HG03175 (cell line): ENCODE measurements around the gene ZNF451.

Source experiments
- ATAC-seq: cut with Tn5 transposase; IDR thresholded peaks from one replicate; pipeline ENCODE4 v1.9.1; 2021; ENCODE audit warnings: mild to moderate bottlenecking, moderate library complexity; ENCODE audit not compliant: unreplicated experiment

ZNF451 gene

DNA sequence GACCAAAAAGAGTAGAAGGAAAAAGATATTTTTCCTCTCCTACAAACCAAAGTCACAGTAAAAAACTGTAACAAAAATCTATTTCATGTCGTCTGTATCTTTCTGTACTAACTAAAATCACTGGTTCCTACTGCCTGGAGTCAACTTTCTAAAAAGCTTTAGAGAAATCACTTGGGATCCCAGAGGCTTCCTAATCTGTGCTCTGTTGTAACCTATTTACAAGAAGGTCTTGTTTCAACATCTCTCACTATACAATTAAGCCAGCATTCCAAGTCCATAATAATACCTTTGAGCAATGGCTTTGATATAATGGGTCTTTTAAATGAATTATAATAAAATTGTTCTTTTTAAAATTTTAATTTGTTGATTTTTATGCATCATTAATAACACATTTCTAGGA is 111.7 kb downstream of the ZNF451 start:
- ATAC-seq, result no peak

DNA sequence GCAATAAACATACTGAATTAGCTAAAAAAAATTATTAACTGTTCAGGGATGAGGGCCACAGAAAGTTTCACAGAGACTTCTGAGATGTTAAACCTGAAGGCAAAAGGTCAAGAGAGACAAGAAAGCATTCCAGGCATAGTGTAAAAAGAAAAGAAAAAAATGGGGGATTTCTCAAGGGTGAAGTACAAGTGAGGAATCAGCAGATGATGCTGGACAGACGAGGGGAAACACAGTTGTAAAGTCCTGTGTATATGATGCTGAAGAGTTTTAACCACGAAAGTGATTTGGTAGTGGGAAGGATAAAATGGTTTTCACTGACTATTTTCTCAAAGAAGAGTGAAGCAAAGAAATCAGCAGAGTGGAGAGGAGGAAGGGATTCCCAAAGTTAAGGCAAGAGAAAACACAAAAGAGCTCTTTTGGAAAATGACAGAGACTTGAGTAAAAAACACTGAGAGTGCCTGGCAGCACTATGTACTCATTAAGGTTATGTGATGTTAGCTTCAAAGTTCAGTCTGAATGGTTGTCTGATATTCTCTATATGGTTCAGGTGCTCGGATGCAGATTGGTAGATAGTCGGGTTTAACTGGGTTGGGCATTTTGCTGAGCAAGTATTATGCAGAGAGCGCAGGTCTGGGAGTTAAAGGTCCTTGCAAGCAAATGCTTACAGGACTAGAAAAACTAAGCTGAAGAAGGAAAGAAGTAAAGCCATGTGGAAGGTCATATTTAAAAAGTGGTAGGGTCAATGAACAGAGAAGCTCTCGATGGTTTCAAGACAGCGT is 115.8 kb downstream of the ZNF451 start:
- ATAC-seq, result no peak

DNA sequence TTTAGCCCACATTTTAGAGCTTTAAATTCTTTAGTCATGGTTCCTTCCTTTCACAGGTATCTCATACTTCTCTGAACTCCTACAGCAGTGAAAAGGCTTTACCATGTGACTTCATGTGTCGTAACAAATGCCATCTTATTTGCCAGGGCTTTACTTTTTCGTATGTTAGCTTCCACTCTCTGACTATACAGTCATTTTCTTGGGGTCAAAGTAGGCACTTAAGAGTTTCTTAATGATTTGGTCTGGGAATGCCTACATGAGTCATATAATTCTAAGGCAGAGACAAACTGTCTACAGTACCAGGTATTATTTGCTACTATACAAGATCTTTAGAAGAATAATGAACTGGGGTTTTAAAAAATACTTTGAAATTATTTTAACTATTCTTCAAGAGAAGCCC is 117.2 kb downstream of the ZNF451 start:
- no peak for ATAC-seq

DNA sequence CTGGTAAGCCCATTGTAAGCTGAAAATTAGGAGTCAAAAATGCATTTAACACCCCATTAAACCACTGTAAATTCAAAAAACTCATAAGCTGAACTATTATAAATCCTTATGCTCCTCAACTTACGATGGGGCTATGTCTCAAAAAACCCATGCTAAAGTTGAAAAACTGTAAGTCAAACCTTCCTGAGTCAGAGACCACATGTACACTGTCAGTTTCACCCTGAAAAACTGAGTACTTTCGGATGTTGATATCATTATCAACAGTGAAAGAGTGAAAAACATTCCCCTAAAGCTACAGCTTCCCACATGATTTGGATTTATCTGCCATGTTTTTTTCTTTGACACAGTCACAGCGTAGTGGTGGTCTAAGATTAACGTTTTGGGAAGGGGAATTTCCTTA is 117.9 kb downstream of the ZNF451 start:
- no peak for ATAC-seq

DNA sequence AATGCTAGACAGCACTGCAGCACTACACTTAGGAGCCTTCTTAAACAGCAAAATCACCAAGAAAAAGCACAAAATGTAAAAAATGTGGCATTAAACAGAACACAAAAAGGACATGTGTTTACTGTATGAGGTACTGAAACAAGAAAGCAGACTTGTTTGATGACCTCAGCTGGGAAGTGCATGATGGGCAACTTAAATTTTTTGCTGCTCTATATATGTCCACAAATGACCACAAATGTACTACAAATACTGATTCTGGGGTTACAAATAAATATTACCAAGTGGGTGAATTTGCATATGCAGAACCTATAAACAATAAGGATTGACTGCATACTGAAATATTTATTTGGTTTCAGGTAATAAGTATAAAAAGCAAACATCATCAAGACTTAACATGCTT is 119.0 kb downstream of the ZNF451 start:
- no peak for ATAC-seq

DNA sequence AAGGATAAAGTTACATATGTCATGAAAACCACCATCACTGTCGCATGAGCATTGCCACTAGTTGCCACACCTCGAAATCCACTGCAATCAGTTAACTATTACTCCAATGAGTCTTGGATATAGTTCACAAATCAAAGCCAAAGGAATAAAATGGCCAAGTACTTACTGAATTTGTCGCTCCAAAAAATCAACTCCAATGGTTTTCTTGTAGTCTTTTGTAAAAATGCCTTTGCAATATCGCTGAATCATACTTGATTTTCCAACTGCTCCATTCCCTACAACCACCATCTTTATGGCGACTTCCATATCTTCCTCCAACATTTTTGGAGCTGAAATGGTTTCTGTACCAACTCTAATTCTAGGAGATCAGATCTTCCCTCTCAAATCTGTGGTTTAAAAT is 120.1 kb downstream of the ZNF451 start:
- no peak for ATAC-seq

DNA sequence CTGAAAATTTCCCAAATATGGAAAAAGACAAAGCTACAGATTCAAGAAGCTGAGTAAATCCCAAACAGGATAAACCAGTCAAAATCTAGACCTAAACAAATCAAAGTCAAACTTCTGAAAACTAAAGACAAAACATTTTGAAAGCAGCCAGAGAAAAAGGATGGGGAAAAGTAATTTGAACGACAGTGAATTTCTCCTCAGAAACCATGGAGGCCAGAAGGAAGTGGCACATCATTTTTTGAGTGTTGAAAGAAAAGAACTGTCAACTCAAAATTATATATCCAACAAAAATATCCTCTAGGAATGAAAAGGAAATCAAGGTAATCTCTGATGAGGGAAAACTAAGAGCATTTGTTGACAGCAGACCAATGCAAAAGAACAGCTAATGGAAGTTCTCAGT is 125.3 kb downstream of the ZNF451 start:
- no peak for ATAC-seq

DNA sequence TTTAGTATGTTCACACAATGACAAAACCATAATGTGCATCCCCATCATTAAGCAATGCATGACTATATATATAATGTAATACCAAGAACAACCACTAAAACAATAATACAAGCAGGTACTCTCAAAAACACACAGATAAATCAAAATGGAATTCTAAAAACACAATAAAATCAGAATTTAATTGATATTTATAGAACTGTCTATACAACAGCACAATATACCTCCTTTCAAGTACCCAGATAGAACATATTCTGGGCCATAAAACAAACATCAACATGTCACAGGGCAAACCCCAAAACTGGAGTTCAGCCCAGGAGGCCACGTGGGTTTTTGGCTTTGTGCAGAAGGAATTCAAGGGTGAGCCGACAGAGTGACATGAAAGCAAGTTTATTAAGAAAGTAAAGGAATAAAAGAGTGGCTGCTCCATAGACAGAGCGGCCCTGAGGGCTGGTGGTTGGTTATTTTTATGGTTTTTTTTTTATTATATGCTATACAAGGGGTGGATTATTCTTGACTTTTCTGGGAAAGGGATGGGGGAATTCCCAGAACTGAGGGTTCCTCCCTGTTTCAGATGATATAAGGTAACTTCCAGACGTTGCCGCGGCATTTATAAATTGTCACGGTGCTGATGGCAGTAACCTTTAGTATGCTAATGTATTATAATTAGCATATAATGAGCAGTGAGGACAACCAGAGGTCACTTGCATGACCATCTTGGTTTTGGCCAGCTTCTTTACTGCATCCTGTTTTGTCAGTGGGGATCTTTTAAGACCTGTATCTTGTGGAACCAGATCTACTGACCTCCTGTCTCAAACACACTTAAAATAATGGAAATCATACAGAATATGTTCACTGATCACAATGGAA is 126.5 kb downstream of the ZNF451 start:
- no peak for ATAC-seq

DNA sequence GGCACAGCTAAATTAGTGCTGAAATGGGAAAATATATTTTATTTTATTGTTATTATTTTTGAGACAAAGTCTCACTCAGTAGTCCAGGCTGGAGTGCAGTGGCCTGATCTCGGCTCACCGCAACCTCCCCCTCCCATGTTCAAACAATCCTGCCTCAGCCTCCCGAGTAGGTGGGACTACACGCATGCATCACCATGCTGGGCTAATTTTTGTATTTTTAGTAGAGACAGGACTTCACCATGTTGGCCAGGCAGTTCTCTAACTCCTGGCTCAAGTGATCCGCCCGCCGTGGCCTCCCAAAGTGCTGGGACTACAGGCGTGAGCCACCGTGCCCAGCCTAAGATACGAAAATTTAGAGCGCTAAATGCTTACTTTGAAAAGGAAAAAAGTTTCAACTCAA is 127.3 kb downstream of the ZNF451 start:
- ATAC-seq, result no peak
